Neural progenitor cell (in vitro differentiated cells): Measurements from ENCODE around the gene NAV1.

Experiments
- CTCF ChIP-seq: fragments of 200-600 bp; sonication (generic); IDR thresholded peaks from 2 replicates; pipeline ENCODE4 v1.5.1; 2017; ENCODE audit warnings: antibody characterized with exemption, mild to moderate bottlenecking
- EZH2 ChIP-seq: fragments of 200-600 bp; sonication (generic); IDR thresholded peaks from 2 replicates; pipeline ENCODE4 v1.6.1; 2017; ENCODE audit warnings: antibody characterized with exemption, mild to moderate bottlenecking, moderate library complexity
- EZH2phosphoT487 ChIP-seq: fragments of 200-600 bp; sonication (generic); IDR thresholded peaks from 2 replicates; pipeline ENCODE4 v1.6.1; 2017; ENCODE audit warnings: antibody characterized with exemption

GRCh38 chr1:201551877-201552731 is 13.2 kb downstream of the NAV1 start:
- TF ChIP-seq CTCF (no peak), EZH2phosphoT487 (no peak), EZH2 (no peak)
